H1 (cell line): ENCODE results near the gene LBX1. TPM values are rescaled to one million over a fixed set of nuclear protein-coding genes. Genes with fewer than 3 reads are reported as not detected.
A peak's percentile ranks its signal among the peaks of the same experiment; 100 is the strongest.

ENCODE experiments used
- CTCF ChIA-PET: fragments of 300-600 bp; sonication (Branson Sonifier 250); formaldehyde crosslinking; loops from one replicate; lab custom pipeline; 2021; ENCODE audit not compliant: partially characterized antibody; lab: Charles Lee
- POLR2A ChIA-PET: fragments of 300-600 bp; sonication (Branson Sonifier 250); formaldehyde crosslinking; loops from one replicate; lab custom pipeline; 2021; ENCODE audit warnings: inconsistent platforms; ENCODE audit not compliant: partially characterized antibody; lab: Charles Lee
- DNase-seq, 2 experiments: peaks; one replicate each; pipeline versions ENCODE4 v3.0.0 to v3.0.0-alpha.2; 2010 to 2022; ENCODE audit warnings: low spot score in 2 of 2, low read depth in 1 of 2, mixed read lengths in 1 of 2
- FAIRE-seq: peaks from 2 replicates; lab custom pipeline; 2011; peaks lifted over from hg19 to GRCh38; lab: Jason Lieb, UNC
- H2AFZ ChIP-seq: 2 replicates; pipeline ENCODE4 v1.8.1; 2012; ENCODE audit warnings: low read length, inconsistent platforms
- H2AK5ac ChIP-seq: 2 replicates; pipeline ENCODE4 v1.6.1; 2013; ENCODE audit warnings: low read depth, low read length
- H2BK120ac ChIP-seq: replicated peaks from 2 replicates; pipeline ENCODE3; 2013; ENCODE audit warnings: low read depth, low read length, inconsistent platforms
- H2BK12ac ChIP-seq: 2 replicates; pipeline ENCODE4 v1.6.1; 2013; ENCODE audit warnings: low read depth, low read length
- H2BK15ac ChIP-seq: 2 replicates; pipeline ENCODE4 v1.6.1; 2013; ENCODE audit warnings: low read length
- H2BK20ac ChIP-seq: 2 replicates; pipeline ENCODE4 v1.6.1; 2013; ENCODE audit warnings: low read length
- H2BK5ac ChIP-seq: 2 replicates; pipeline ENCODE4 v1.6.1; 2013; ENCODE audit warnings: low read depth, low read length
- H3K14ac ChIP-seq: 2 replicates; pipeline ENCODE4 v1.6.1; 2013; ENCODE audit warnings: inconsistent platforms; ENCODE audit not compliant: insufficient read length
- H3K18ac ChIP-seq: 2 replicates; pipeline ENCODE4 v1.6.1; 2013; ENCODE audit warnings: low read length; ENCODE audit errors: extremely low read depth
- H3K23ac ChIP-seq: 2 replicates; pipeline ENCODE4 v1.6.1; 2013; ENCODE audit warnings: inconsistent platforms; ENCODE audit not compliant: insufficient read length
- H3K23me2 ChIP-seq: 2 replicates; pipeline ENCODE4 v1.6.1; 2013; ENCODE audit warnings: low read depth, low read length
- H3K27ac ChIP-seq: 2 replicates; pipeline ENCODE4 v1.6.1; 2011; ENCODE audit warnings: low read depth, low read length, inconsistent platforms
- H3K27me3 ChIP-seq, 4 experiments: replicated peaks in 1 of 4; 1 replicate in 1 of 4; 2 replicates in 3 of 4; pipeline versions ENCODE4 v1.6.1 to v1.8.1; 2011 to 2013; ENCODE audit warnings: low read length in 3 of 4, mild to moderate bottlenecking in 3 of 4, inconsistent platforms in 2 of 4, mixed read lengths in 2 of 4, moderate library complexity in 1 of 4; ENCODE audit not compliant: control insufficient read depth in 3 of 4, insufficient read depth in 3 of 4; ENCODE audit errors: extremely low read depth in 1 of 4
- H3K36me3 ChIP-seq, 4 experiments: 2 replicates each; pipeline versions ENCODE4 v1.6.1 to v1.8.1; 2011 to 2013; ENCODE audit warnings: mild to moderate bottlenecking in 4 of 4, low read length in 3 of 4, moderate library complexity in 2 of 4, control low read depth in 1 of 4, inconsistent platforms in 1 of 4; ENCODE audit not compliant: insufficient read depth in 4 of 4, control insufficient read depth in 2 of 4
- H3K4ac ChIP-seq: replicated peaks from 2 replicates; pipeline ENCODE3; 2013; ENCODE audit warnings: low read length, low read depth, mixed read lengths, inconsistent platforms; ENCODE audit not compliant: insufficient read length
- H3K4me1 ChIP-seq, 4 experiments: replicated peaks in 1 of 4; 1 replicate in 1 of 4; 2 replicates in 3 of 4; pipeline versions ENCODE4 v1.6.1 to v1.8.1; 2011 to 2013; ENCODE audit warnings: low read length in 3 of 4, inconsistent platforms in 2 of 4, mixed read lengths in 1 of 4; ENCODE audit not compliant: insufficient read depth in 4 of 4, control insufficient read depth in 3 of 4
- H3K4me2 ChIP-seq, 2 experiments: 2 replicates each; pipeline versions ENCODE4 v1.6.1 to v1.8.1; 2011 to 2013; ENCODE audit warnings: low read depth in 2 of 2, low read length in 2 of 2, control low read depth in 1 of 2, inconsistent platforms in 1 of 2, mild to moderate bottlenecking in 1 of 2; ENCODE audit not compliant: insufficient read depth in 1 of 2
- H3K4me3 ChIP-seq, 4 experiments: fragments of 200-600, 300-600 bp in 1 of 4; sonication (generic), shearing (Covaris generic), sonication (Bioruptor Twin) in 1 of 4; 2 replicates each; pipeline versions ENCODE4 v1.5.1 to v1.8.1; 2011 to 2016; ENCODE audit warnings: low read length in 4 of 4, low read depth in 3 of 4, control low read depth in 2 of 4, inconsistent platforms in 2 of 4, mild to moderate bottlenecking in 2 of 4, mixed read lengths in 1 of 4, moderate library complexity in 1 of 4; ENCODE audit not compliant: insufficient read depth in 2 of 4; ENCODE audit errors: extremely low read depth in 1 of 4
- H3K56ac ChIP-seq: replicated peaks from 2 replicates; pipeline ENCODE3; 2013; ENCODE audit warnings: low read depth, mild to moderate bottlenecking, mixed read lengths, low read length, inconsistent platforms; ENCODE audit not compliant: insufficient read length
- H3K79me1 ChIP-seq: 2 replicates; pipeline ENCODE4 v1.6.1; 2013; ENCODE audit warnings: low read depth, low read length, control low read depth
- H3K79me2 ChIP-seq, 2 experiments: 2 replicates each; pipeline versions ENCODE4 v1.6.1 to v1.8.1; 2012 to 2013; ENCODE audit warnings: low read length in 2 of 2, mild to moderate bottlenecking in 2 of 2, inconsistent platforms in 1 of 2; ENCODE audit not compliant: insufficient read depth in 2 of 2, control insufficient read depth in 1 of 2
- H3K9ac ChIP-seq, 4 experiments: replicated peaks in 1 of 4; 1 replicate in 1 of 4; 2 replicates in 3 of 4; pipeline versions ENCODE4 v1.6.1 to v1.8.1; 2011 to 2013; ENCODE audit warnings: low read depth in 3 of 4, low read length in 3 of 4, control low read depth in 2 of 4, mild to moderate bottlenecking in 2 of 4, moderate library complexity in 2 of 4, inconsistent platforms in 1 of 4; ENCODE audit errors: extremely low read depth in 1 of 4
- H3K9me3 ChIP-seq, 2 experiments: 2 replicates each; pipeline versions ENCODE4 v1.6.1 to v1.8.1; 2012 to 2013; ENCODE audit warnings: mild to moderate bottlenecking in 2 of 2, moderate library complexity in 2 of 2, control low read depth in 1 of 2, inconsistent platforms in 1 of 2, low read depth in 1 of 2, low read length in 1 of 2, mixed read lengths in 1 of 2; ENCODE audit not compliant: insufficient read depth in 2 of 2
- H4K20me1 ChIP-seq, 2 experiments: replicated peaks in 1 of 2; 2 replicates each; pipeline versions ENCODE3 to v1.8.1; 2011 to 2013; ENCODE audit warnings: inconsistent platforms in 2 of 2, low read length in 2 of 2, mild to moderate bottlenecking in 1 of 2; ENCODE audit not compliant: insufficient read depth in 2 of 2, control insufficient read depth in 1 of 2
- H4K5ac ChIP-seq: 2 replicates; pipeline ENCODE4 v1.6.1; 2013; ENCODE audit warnings: low read length, low read depth, mixed read lengths, inconsistent platforms; ENCODE audit not compliant: insufficient read length
- H4K8ac ChIP-seq: 2 replicates; pipeline ENCODE4 v1.8.0; 2013; ENCODE audit warnings: mild to moderate bottlenecking, moderate library complexity, low read length, inconsistent platforms; ENCODE audit not compliant: insufficient read depth; ENCODE audit errors: extremely low read depth
- H4K91ac ChIP-seq: replicated peaks from 2 replicates; pipeline ENCODE3; 2013; ENCODE audit warnings: low read length, mixed read lengths, inconsistent platforms; ENCODE audit not compliant: insufficient read length
- CHD1 ChIP-seq: IDR thresholded peaks from 2 replicates; pipeline ENCODE4 v1.6.1; 2012; ENCODE audit warnings: low read depth, low read length, improper control_type of control experiment
- EZH2 ChIP-seq: fragments of 200-600 bp; sonication (generic); IDR thresholded peaks from 2 replicates; pipeline ENCODE4 v1.7.1; 2012; ENCODE audit warnings: low read depth, mild to moderate bottlenecking, moderate library complexity, low read length, inconsistent platforms; ENCODE audit not compliant: severe bottlenecking
- RNF2 ChIP-seq: fragments of 200-900, 300-1000 bp; sonication (generic); IDR thresholded peaks from 2 replicates; pipeline ENCODE4 v1.7.1; 2016; ENCODE audit warnings: borderline replicate concordance, low read depth, mild to moderate bottlenecking, antibody characterized with exemption, low read length; ENCODE audit not compliant: poor library complexity, severe bottlenecking; ENCODE audit errors: missing control alignments
- RXRA ChIP-seq: IDR thresholded peaks from 2 replicates; pipeline ENCODE4 v1.6.1; 2011; ENCODE audit warnings: low read depth, mild to moderate bottlenecking, low read length, moderate library complexity; ENCODE audit not compliant: insufficient read depth
- WGBS, 2 experiments: shearing (Covaris generic) in 1 of 2; methylation state at CpG; one replicate each; pipeline versions ENCODE4 v1.1.6 to v1.1.7; 2013 to 2015; ENCODE audit warnings: low lambda C conversion rate in 2 of 2, mixed read lengths in 2 of 2, inconsistent platforms in 1 of 2, low coverage in 1 of 2, missing lambda C conversion rate in 1 of 2; ENCODE audit not compliant: insufficient replicate concordance in 2 of 2, insufficient coverage in 1 of 2, insufficient read length in 1 of 2; ENCODE audit errors: extremely low coverage in 1 of 2, missing lambda C conversion rate in 1 of 2; 5-methylcytosine and 5-hydroxymethylcytosine counted together
- polyA plus RNA-seq, 7 experiments: library from polyadenylated mRNA; depleted of rRNA in 3 of 7; stranded (reverse) in 5 of 7; unstranded in 2 of 7; fragments of >200 nt in 5 of 7; fragments of 200-250 nt in 2 of 7; gene quantifications; 1 replicate in 5 of 7; 2 replicates in 1 of 7; 4 replicates in 1 of 7; pipeline versions ENCODE4 v1.2.1 to v1.2.3, GENCODE V29; 2011 to 2013; ENCODE audit warnings: missing spikeins in 2 of 7, mixed read lengths in 2 of 7
- total RNA-seq: library from RNA; stranded (reverse); fragmentation: NEBNext Ultra II Directional; extraction: Animal tissue kit (Norgen Biotek cat#: 25700); gene quantifications from 2 replicates; pipeline ENCODE4 v1.2.1, GENCODE V29; 2021
- TF ChIP-seq, protein P1 (sequence below): IDR thresholded peaks from 2 replicates; pipeline ENCODE4 v1.6.1; 2011; ENCODE audit warnings: low read length, improper control_type of control experiment
- TF ChIP-seq, protein P2 (sequence below), 3 experiments: IDR thresholded peaks; 1 replicate in 2 of 3; 2 replicates in 1 of 3; pipeline versions ENCODE4 v1.5.1 to v1.6.1; 2011; ENCODE audit warnings: low read length in 3 of 3, mild to moderate bottlenecking in 3 of 3, inconsistent platforms in 2 of 3, low read depth in 1 of 3, moderate library complexity in 1 of 3; ENCODE audit not compliant: insufficient read depth in 1 of 3; ENCODE audit errors: control extremely low read depth in 1 of 3

The LBX1 gene
- total and polyA plus RNA-seq, 2 of the 8 experiments (the other 6 are each of a cell fraction or from before 2014, with no cell fraction given) = not detected

DNA sequence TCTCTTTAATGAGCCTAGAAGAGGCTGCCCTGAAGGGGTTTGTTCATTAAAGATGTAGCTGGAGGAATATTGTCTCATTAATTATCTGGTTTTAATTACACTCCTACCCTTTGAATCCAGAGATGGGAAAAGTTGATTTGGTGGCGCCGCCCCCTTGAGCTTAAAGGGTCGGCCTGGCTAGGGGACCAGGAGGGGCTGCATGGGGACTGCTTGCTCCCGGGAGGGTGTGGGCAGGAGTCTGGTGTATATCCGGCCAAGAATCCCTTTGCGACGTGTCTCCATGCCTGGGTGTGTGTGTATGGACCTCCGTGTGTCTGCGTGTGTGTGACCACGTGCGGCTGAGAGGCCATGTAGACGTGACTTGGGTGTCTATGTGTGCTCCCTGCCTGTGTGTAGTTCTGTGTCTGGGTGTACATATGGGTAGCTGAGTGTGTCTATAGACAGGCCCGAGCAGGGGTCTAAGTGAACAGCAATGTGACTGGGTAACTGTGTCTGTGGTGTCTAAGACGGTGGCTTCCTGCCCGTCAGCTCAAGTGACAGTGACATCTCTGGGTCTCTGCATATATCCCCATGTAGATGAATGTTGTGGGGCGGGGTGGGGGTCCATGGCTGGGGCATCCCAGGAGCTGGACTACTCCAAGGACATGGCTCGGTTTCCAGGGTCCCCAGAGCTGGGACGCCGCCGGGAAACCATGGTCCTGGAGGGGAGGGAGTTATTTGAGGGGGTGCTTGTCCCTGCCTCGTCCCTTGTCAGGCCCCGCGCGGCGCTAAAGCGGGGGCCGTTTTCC, 10.7 kb downstream of the LBX1 start:
- FAIRE-seq = no peak
- POLR2A ChIA-PET = interaction anchor here (0.7 kb wide), 1 partner anchor 157 kb away, joined by 3 read pairs; the partner anchor contains the start of gene KAZALD1
- Histone ChIP-seq H4K91ac (no peak overlapping the region), H3K4me2 (no peak overlapping the region; a peak in 1 of 4 replicates), H3K23ac (no peak overlapping the region), H2BK12ac (peak overlapping the region; percentile 89; the same call in 1 of the 2 replicates), H3K4ac (no peak overlapping the region), H2BK120ac (no peak overlapping the region), H3K9ac (no peak overlapping the region), H3K18ac (no peak overlapping the region), H3K4me1 (peaks cover 0 to 18% (median 11%) of the 10 kb centered on the region in 4 experiments; a peak in 5 of 7 replicates), H3K27ac (no peak overlapping the region), H3K14ac (no peak overlapping the region), H3K4me3 (0 out of 8 replicates have a peak overlapping the region, but pooled peaks of 1 of the 4 experiments have one; percentile 50), H3K9me3 (0 out of 4 replicates have a peak, but pooled peaks cover 0 to under 1% of the 10 kb centered on the region in 2 experiments), H2BK5ac (no peak overlapping the region), H2AFZ (no peak overlapping the region), H3K79me2 (no peaks in the 10 kb centered on the region), H3K79me1 (no peaks in the 10 kb centered on the region; the same call in 1 of the 2 replicates), H3K36me3 (peaks cover 0 to 5% (median 0%) of the 10 kb centered on the region in 4 experiments; a peak in 1 of 8 replicates), H2AK5ac (peak overlapping the region; percentile 96), H4K20me1 (peaks cover 29 to 41% of the 10 kb centered on the region in 2 experiments), H3K56ac (no peak overlapping the region), H2BK15ac (no peak overlapping the region; the same call in 1 of the 2 replicates), H4K5ac (no peak overlapping the region), H4K8ac (no peak overlapping the region), H3K23me2 (peaks cover 2% of the 10 kb centered on the region; the same call in 1 of the 2 replicates), H3K27me3 (peaks cover 93 to 100% (median 97%) of the 10 kb centered on the region in 4 experiments), H2BK20ac (0 out of 2 replicates have a peak overlapping the region, but pooled peaks have one; percentile 48)
- CTCF ChIA-PET = interaction anchor here (0.6 to 13.7 kb wide), 17 partner anchors 10 to 555 kb away, joined by 3 to 266 read pairs (median 4); partner anchors contain the start of gene LBX1
- DNase-seq = no peak
- whole genome bisulfite sequencing, 2 experiments = 26% methylated on average over 20 of the region's 27 CpGs; no CpG with 5 or more reads in 1 of the 2 experiments
- TF ChIP-seq, protein P1, sequence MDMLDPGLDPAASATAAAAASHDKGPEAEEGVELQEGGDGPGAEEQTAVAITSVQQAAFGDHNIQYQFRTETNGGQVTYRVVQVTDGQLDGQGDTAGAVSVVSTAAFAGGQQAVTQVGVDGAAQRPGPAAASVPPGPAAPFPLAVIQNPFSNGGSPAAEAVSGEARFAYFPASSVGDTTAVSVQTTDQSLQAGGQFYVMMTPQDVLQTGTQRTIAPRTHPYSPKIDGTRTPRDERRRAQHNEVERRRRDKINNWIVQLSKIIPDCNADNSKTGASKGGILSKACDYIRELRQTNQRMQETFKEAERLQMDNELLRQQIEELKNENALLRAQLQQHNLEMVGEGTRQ = no peak
- TF ChIP-seq RXRA (no peak), CHD1 (no peak), EZH2 (peak; percentile 96), RNF2 (peak; percentile 24)
- TF ChIP-seq, protein P2, sequence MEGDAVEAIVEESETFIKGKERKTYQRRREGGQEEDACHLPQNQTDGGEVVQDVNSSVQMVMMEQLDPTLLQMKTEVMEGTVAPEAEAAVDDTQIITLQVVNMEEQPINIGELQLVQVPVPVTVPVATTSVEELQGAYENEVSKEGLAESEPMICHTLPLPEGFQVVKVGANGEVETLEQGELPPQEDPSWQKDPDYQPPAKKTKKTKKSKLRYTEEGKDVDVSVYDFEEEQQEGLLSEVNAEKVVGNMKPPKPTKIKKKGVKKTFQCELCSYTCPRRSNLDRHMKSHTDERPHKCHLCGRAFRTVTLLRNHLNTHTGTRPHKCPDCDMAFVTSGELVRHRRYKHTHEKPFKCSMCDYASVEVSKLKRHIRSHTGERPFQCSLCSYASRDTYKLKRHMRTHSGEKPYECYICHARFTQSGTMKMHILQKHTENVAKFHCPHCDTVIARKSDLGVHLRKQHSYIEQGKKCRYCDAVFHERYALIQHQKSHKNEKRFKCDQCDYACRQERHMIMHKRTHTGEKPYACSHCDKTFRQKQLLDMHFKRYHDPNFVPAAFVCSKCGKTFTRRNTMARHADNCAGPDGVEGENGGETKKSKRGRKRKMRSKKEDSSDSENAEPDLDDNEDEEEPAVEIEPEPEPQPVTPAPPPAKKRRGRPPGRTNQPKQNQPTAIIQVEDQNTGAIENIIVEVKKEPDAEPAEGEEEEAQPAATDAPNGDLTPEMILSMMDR (IDR thresholded peaks at IDR 0.05; ENCODE audit: control extremely low read depth in 1 of 3, insufficient read depth in 1 of 3, low read depth in 1 of 3, low read length in 3 of 3) = no peak
